HK-2 (cell line): ENCODE data around the gene MT1F.

Source experiments
- DNase-seq: peaks from one replicate; pipeline ENCODE4 v3.0.0-alpha.2; 2018; ENCODE audit not compliant: unreplicated experiment

MT1F gene

DNA sequence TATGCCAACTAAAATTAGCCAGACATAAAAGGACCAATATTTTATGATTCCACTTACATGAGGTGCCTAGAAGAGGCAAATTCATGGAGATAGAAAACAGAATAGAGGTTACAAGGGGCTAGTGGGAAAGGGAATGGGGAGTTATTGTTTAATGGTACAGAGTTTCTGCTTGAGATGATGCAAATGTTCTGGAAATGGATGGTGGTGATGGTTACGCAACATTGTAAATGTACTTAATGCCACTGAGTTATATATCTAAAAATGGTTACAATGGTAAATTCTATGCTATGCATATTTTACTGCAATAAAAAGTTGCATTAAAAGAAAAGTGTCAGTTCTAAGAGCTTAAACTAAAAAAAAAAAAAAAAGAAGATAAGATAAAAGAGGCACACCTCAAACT lies 42.4 kb downstream of the MT1F start:
- DNase-seq = no peak

DNA sequence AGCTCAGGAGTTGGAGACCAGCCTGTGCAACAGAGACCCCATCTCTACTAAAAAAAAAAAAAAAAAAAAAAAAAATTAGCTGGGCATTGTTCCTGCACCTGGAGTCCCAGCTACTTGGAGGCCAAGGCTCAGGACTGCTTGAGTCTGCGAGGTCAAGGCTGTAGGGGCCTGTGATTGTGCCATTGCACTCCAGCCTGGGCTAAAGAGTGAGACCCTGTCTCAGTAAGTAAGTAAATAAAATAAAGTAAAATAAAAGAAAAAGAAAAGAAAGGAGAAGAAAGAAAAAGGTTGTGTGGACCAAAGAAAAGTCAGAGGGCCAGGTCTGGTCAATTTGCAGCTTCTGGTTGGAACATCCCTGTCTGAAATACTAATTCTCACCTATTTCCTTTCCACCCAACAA lies 42.9 kb downstream of the MT1F start:
- no peak for DNase-seq

DNA sequence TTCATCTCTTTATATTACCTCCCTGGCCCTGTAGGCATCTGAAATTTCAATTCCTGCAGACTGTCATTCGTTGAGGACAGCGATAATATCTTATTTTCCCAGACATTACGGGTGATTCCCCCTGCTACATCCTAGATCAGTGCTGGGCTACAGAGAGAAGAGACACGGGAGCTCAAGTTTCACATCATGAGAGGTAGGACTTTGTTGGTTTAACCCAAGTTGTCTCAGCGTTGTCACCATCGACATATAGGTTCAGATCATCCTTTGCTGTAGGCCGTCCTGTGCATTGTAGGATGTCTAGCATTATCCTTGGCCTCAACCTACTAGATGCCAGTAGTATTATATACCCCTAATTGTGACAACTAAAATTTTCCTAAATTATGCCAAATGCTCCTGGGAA lies 43.8 kb downstream of the MT1F start:
- DNase-seq = no peak

DNA sequence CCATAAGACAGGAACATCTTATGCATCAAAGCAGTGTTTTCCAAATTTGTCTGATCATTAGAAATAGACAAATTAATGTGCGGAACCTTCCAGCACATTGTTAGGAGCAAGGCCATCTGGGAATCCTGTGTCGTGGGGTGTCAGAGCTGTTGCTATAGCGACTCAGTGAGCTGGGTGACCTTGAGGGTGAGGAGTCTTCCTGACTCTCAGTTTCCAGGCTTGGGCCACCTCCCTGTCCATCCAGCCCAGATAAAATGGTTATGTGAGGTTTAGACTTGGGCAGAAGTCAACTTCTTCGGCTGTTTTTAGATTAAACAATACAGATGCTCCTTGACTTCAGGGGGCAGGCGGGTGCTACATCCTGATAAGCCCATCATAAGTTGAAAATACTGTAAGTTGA lies 45.1 kb downstream of the MT1F start:
- DNase-seq = no peak
